GM18520 (cell line): Measurements from ENCODE around the gene LDLRAD4.

Source experiments
- ATAC-seq: cut with Tn5 transposase; IDR thresholded peaks from one replicate; pipeline ENCODE4 v1.9.1; 2021; ENCODE audit not compliant: unreplicated experiment

LDLRAD4 gene

GRCh38 chr18:13579874-13580273 is 361.3 kb downstream of the LDLRAD4 start:
- no peak for ATAC-seq

GRCh38 chr18:13580351-13580750 is 361.8 kb downstream of the LDLRAD4 start:
- no peak for ATAC-seq

GRCh38 chr18:13580991-13581390 is 362.4 kb downstream of the LDLRAD4 start:
- no peak for ATAC-seq

GRCh38 chr18:13581496-13582177 is 363.1 kb downstream of the LDLRAD4 start:
- no peak for ATAC-seq

GRCh38 chr18:13582178-13582670 is 363.7 kb downstream of the LDLRAD4 start:
- no peak for ATAC-seq

- ATAC-seq: no peak
These were observed 365.3 kb downstream of the LDLRAD4 start for GRCh38 chr18:13583576-13584550.

- no peak for ATAC-seq
These were observed 366.3 kb downstream of the LDLRAD4 start for GRCh38 chr18:13584825-13585224.

- ATAC-seq: no peak
These were observed 367.0 kb downstream of the LDLRAD4 start for GRCh38 chr18:13585379-13586153.

- ATAC-seq: no peak
These were observed 368.4 kb downstream of the LDLRAD4 start for GRCh38 chr18:13587001-13587400.

GRCh38 chr18:13587477-13587876 is 368.9 kb downstream of the LDLRAD4 start:
- no peak for ATAC-seq

- ATAC-seq: no peak
These were observed 369.4 kb downstream of the LDLRAD4 start for GRCh38 chr18:13587937-13588336.

GRCh38 chr18:13589316-13589715 is 370.8 kb downstream of the LDLRAD4 start:
- ATAC-seq: no peak

GRCh38 chr18:13589943-13590342 is 371.4 kb downstream of the LDLRAD4 start:
- no peak for ATAC-seq

GRCh38 chr18:13592246-13592645 is 373.7 kb downstream of the LDLRAD4 start:
- ATAC-seq: no peak

GRCh38 chr18:13594551-13594950 is 376.0 kb downstream of the LDLRAD4 start:
- ATAC-seq: no peak

- ATAC-seq: no peak
These were observed 378.5 kb downstream of the LDLRAD4 start for GRCh38 chr18:13597068-13597467.

- no peak for ATAC-seq
These were observed 380.0 kb downstream of the LDLRAD4 start for GRCh38 chr18:13598591-13598990.

- ATAC-seq: no peak
These were observed 380.5 kb downstream of the LDLRAD4 start for GRCh38 chr18:13599031-13599430.

GRCh38 chr18:13603304-13604019 is 384.9 kb downstream of the LDLRAD4 start:
- no peak for ATAC-seq

- ATAC-seq: no peak
These were observed 386.2 kb downstream of the LDLRAD4 start for GRCh38 chr18:13604786-13605185.
